Astrocyte (in vitro differentiated cells and primary cell): Measurements from ENCODE around the gene CLIC6. TPM values are rescaled to one million over a fixed set of nuclear protein-coding genes. Genes with fewer than 3 reads are reported as not detected.

ENCODE experiments used
- DNase-seq: peaks from one replicate; pipeline ENCODE4 v3.0.0-alpha.2; 2010; ENCODE audit warnings: low read depth
- FAIRE-seq: peaks from 2 replicates; lab custom pipeline; 2011; peaks lifted over from hg19 to GRCh38; lab: Jason Lieb, UNC
- H2AFZ ChIP-seq: 2 replicates; pipeline ENCODE4 v1.6.0; 2012; ENCODE audit warnings: low read depth, low read length, inconsistent platforms
- H3K27ac ChIP-seq: 2 replicates; pipeline ENCODE4 v1.5.1; 2011; ENCODE audit warnings: low read depth, low read length, inconsistent platforms
- H3K27me3 ChIP-seq: 2 replicates; pipeline ENCODE4 v1.6.0; 2011; ENCODE audit warnings: low read length, inconsistent platforms; ENCODE audit not compliant: insufficient read depth
- H3K36me3 ChIP-seq: 2 replicates; pipeline ENCODE4 v1.5.1; 2011; ENCODE audit warnings: low read length, inconsistent platforms; ENCODE audit not compliant: insufficient read depth
- H3K4me1 ChIP-seq: 2 replicates; pipeline ENCODE4 v1.5.1; 2011; ENCODE audit warnings: low read length, inconsistent platforms; ENCODE audit not compliant: insufficient read depth
- H3K4me2 ChIP-seq: 2 replicates; pipeline ENCODE4 v1.6.0; 2012; ENCODE audit warnings: low read length, inconsistent platforms
- H3K4me3 ChIP-seq: 2 replicates; pipeline ENCODE4 v1.5.1; 2011; ENCODE audit warnings: low read depth, mild to moderate bottlenecking, low read length, inconsistent platforms; ENCODE audit not compliant: insufficient read depth
- H3K79me2 ChIP-seq: 2 replicates; pipeline ENCODE4 v1.6.0; 2012; ENCODE audit warnings: mild to moderate bottlenecking, low read length, inconsistent platforms; ENCODE audit not compliant: insufficient read depth
- H3K9ac ChIP-seq: 2 replicates; pipeline ENCODE4 v1.6.0; 2012; ENCODE audit warnings: mild to moderate bottlenecking, low read length, inconsistent platforms
- H3K9me3 ChIP-seq: 2 replicates; pipeline ENCODE4 v1.5.1; 2012; ENCODE audit warnings: low read depth, mild to moderate bottlenecking, low read length, inconsistent platforms; ENCODE audit not compliant: insufficient read depth
- H4K20me1 ChIP-seq: 2 replicates; pipeline ENCODE4 v1.6.0; 2012; ENCODE audit warnings: low read length, inconsistent platforms; ENCODE audit not compliant: insufficient read depth
- H3K27ac Mint-ChIP-seq: one replicate; pipeline ENCODE4 v1.8.0; 2021; ENCODE audit warnings: mild to moderate bottlenecking, mixed read lengths; ENCODE audit not compliant: unreplicated experiment
- H3K27me3 Mint-ChIP-seq: one replicate; pipeline ENCODE4 v1.8.0; 2021; ENCODE audit warnings: low read depth, mixed read lengths; ENCODE audit not compliant: unreplicated experiment
- H3K36me3 Mint-ChIP-seq: one replicate; pipeline ENCODE4 v1.8.0; 2021; ENCODE audit warnings: low read depth, mixed read lengths; ENCODE audit not compliant: unreplicated experiment
- H3K4me1 Mint-ChIP-seq: one replicate; pipeline ENCODE4 v1.8.0; 2021; ENCODE audit warnings: low read depth, mixed read lengths; ENCODE audit not compliant: unreplicated experiment
- H3K4me3 Mint-ChIP-seq: one replicate; pipeline ENCODE4 v1.8.0; 2021; ENCODE audit warnings: mild to moderate bottlenecking, moderate library complexity, mixed read lengths; ENCODE audit not compliant: unreplicated experiment
- H3K9me3 Mint-ChIP-seq: one replicate; pipeline ENCODE4 v1.8.0; 2021; ENCODE audit warnings: mild to moderate bottlenecking, mixed read lengths; ENCODE audit not compliant: unreplicated experiment
- CTCF ChIP-seq: IDR thresholded peaks from 2 replicates; pipeline ENCODE4 v1.5.1; 2011; ENCODE audit warnings: low read depth, mild to moderate bottlenecking, inconsistent platforms, low read length, moderate library complexity; ENCODE audit not compliant: insufficient read depth
- EZH2 ChIP-seq: IDR thresholded peaks from 2 replicates; pipeline ENCODE4 v1.6.1; 2012; ENCODE audit warnings: mild to moderate bottlenecking, low read length, inconsistent platforms; ENCODE audit not compliant: insufficient read depth
- total RNA-seq: library from RNA; stranded (reverse); gene quantifications from 2 replicates; pipeline ENCODE4 v1.2.1, GENCODE V29; 2021

CLIC6 gene
- total RNA-seq, 1 donor from 2014 or later: 0.30 TPM

- FAIRE-seq: no peak
- H3K4me3 Mint-ChIP-seq: no peak overlapping the region
Measured at GRCh38 chr21:34651642-34652041, 17.2 kb upstream of the CLIC6 start.

GRCh38 chr21:34653522-34653921, 15.3 kb upstream of the CLIC6 start:
- no peak for TF ChIP-seq EZH2
- no peak for TF ChIP-seq CTCF
- H2AFZ ChIP-seq: no peak overlapping the region
- H3K27ac Mint-ChIP-seq: no peak overlapping the region
- no peaks in the 10 kb centered on the region for H3K36me3 ChIP-seq
- H3K9me3 ChIP-seq: peaks cover 10% of the 10 kb centered on the region
- H3K4me3 Mint-ChIP-seq: no peak overlapping the region
- FAIRE-seq (no peak), DNase-seq (no peak)
- H3K9me3 Mint-ChIP-seq: peaks cover 24% of the 10 kb centered on the region
- H3K27me3 ChIP-seq: peaks cover 54% of the 10 kb centered on the region
- H3K36me3 Mint-ChIP-seq: no peaks in the 10 kb centered on the region
- H3K79me2 ChIP-seq: no peaks in the 10 kb centered on the region
- H3K4me1 Mint-ChIP-seq: no peaks in the 10 kb centered on the region
- H3K27me3 Mint-ChIP-seq: peaks cover 21% of the 10 kb centered on the region
- no peaks in the 10 kb centered on the region for H4K20me1 ChIP-seq
- no peak overlapping the region for H3K4me3 ChIP-seq
- H3K4me2 ChIP-seq: no peak overlapping the region
- H3K9ac ChIP-seq: no peak overlapping the region
- no peaks in the 10 kb centered on the region for H3K4me1 ChIP-seq
- H3K27ac ChIP-seq: no peak overlapping the region

More at GRCh38 chr21:34651642-34652041, 17.2 kb upstream of the CLIC6 start:
- no peak for DNase-seq
- Histone ChIP-seq H3K36me3 (no peaks in the 10 kb centered on the region), H3K27ac (no peak overlapping the region), H3K79me2 (no peaks in the 10 kb centered on the region), H3K9me3 (peaks cover 8% of the 10 kb centered on the region), H3K4me1 (no peaks in the 10 kb centered on the region), H3K4me2 (no peak overlapping the region), H3K4me3 (no peak overlapping the region), H2AFZ (no peak overlapping the region), H4K20me1 (no peaks in the 10 kb centered on the region), H3K27me3 (peaks cover 41% of the 10 kb centered on the region), H3K9ac (no peak overlapping the region)
- no peaks in the 10 kb centered on the region for H3K36me3 Mint-ChIP-seq
- TF ChIP-seq EZH2 (no peak), CTCF (no peak)
- peaks cover 2% of the 10 kb centered on the region for H3K4me1 Mint-ChIP-seq
- H3K27ac Mint-ChIP-seq: no peak overlapping the region
- peaks cover 23% of the 10 kb centered on the region for H3K27me3 Mint-ChIP-seq
- H3K9me3 Mint-ChIP-seq: peaks cover 22% of the 10 kb centered on the region

GRCh38 chr21:34661848-34662247, 6.9 kb upstream of the CLIC6 start:
- H3K4me1 Mint-ChIP-seq: no peaks in the 10 kb centered on the region
- no peaks in the 10 kb centered on the region for H4K20me1 ChIP-seq

More at GRCh38 chr21:34661848-34662247, 6.9 kb upstream of the CLIC6 start:
- Mint-ChIP-seq H3K36me3 (no peaks in the 10 kb centered on the region), H3K4me3 (no peak overlapping the region), H3K27ac (no peak overlapping the region), H3K9me3 (peaks cover 21% of the 10 kb centered on the region), H3K27me3 (peaks cover 32% of the 10 kb centered on the region)
- Histone ChIP-seq H3K36me3 (no peaks in the 10 kb centered on the region), H3K79me2 (no peaks in the 10 kb centered on the region), H3K4me1 (no peaks in the 10 kb centered on the region), H3K9me3 (no peaks in the 10 kb centered on the region), H3K4me2 (no peak overlapping the region), H3K27ac (no peak overlapping the region), H3K4me3 (no peak overlapping the region), H3K9ac (no peak overlapping the region), H3K27me3 (peaks cover 46% of the 10 kb centered on the region), H2AFZ (no peak overlapping the region)
- FAIRE-seq (no peak), DNase-seq (no peak)
- no peak for TF ChIP-seq EZH2
- no peak for TF ChIP-seq CTCF
